HepG2 (cell line): ENCODE data around the gene APCDD1L. TPM values are rescaled to one million over a fixed set of nuclear protein-coding genes. Genes with fewer than 3 reads are reported as not detected.

Experiments
- ATAC-seq: fragments of 200-7000 bp; cut with Tn5 transposase; 3 replicates; pipeline ENCODE4 v1.9.1; 2020; ENCODE audit warnings: mild to moderate bottlenecking, moderate library complexity
- BruUV-seq: library from RNA; stranded (reverse); fragments of 400-500 nt; replicated peaks from 2 replicates; lab custom pipeline; 2021; lab: Mats Ljungman, UMichigan
- CTCF ChIA-PET: fragments of 300-600 bp; formaldehyde crosslinking; extraction: SDS; loops from one replicate; lab custom pipeline; 2021; ENCODE audit warnings: low total read pairs, inconsistent platforms, low intra/inter-chr PET ratio; lab: Yijun Ruan, JAX
- POLR2A ChIA-PET: fragments of 350-600 bp; sonication (Branson Sonifier 250); formaldehyde crosslinking; loops from one replicate; lab custom pipeline; 2020; ENCODE audit warnings: antibody characterized with exemption, inconsistent platforms; lab: Yijun Ruan, JAX
- DNase-seq: peaks from one replicate; pipeline ENCODE4 v3.0.0-alpha.2; 2015; ENCODE audit warnings: low spot score
- FAIRE-seq: peaks from 3 replicates; lab custom pipeline; 2011; peaks lifted over from hg19 to GRCh38; lab: Jason Lieb, UNC
- H2AFZ ChIP-seq: one replicate; pipeline ENCODE4 v1.6.1; 2011; ENCODE audit warnings: low read length, inconsistent platforms
- H3K27ac ChIP-seq: fragments of 300-600 bp; 3 replicates; pipeline ENCODE4 v1.8.0; 2011; ENCODE audit warnings: mixed run types, mild to moderate bottlenecking, mixed read lengths, low read length, inconsistent platforms; ENCODE audit not compliant: insufficient read depth; ENCODE audit errors: extremely low read length
- H3K27me3 ChIP-seq, 2 experiments: fragments of 200-600 bp in 1 of 2; 2 replicates in 1 of 2; 3 replicates in 1 of 2; pipeline versions ENCODE4 v1.6.0 to v1.8.0; 2011; ENCODE audit warnings: low read length in 2 of 2, mild to moderate bottlenecking in 2 of 2, moderate library complexity in 2 of 2, inconsistent platforms in 1 of 2; ENCODE audit not compliant: insufficient read depth in 2 of 2, control insufficient read depth in 1 of 2
- H3K36me3 ChIP-seq, 2 experiments: fragments of 200-600 bp in 1 of 2; replicated peaks in 1 of 2; 2 replicates in 1 of 2; 3 replicates in 1 of 2; pipeline versions ENCODE4 v1.5.1 to v1.8.0; 2011; ENCODE audit warnings: low read length in 2 of 2, inconsistent platforms in 1 of 2; ENCODE audit not compliant: insufficient read depth in 2 of 2, control insufficient read depth in 1 of 2
- H3K4me1 ChIP-seq: 2 replicates; pipeline ENCODE4 v1.5.1; 2012; ENCODE audit warnings: low read length, inconsistent platforms; ENCODE audit not compliant: insufficient read depth
- H3K4me2 ChIP-seq: 2 replicates; pipeline ENCODE4 v1.6.0; 2011; ENCODE audit warnings: low read depth, low read length, inconsistent platforms
- H3K4me3 ChIP-seq, 3 experiments: fragments of 200-600 bp in 1 of 3; sonication (generic), shearing (Covaris generic) in 1 of 3; replicated peaks in 1 of 3; 2 replicates each; pipeline ENCODE4 v1.5.1; 2011 to 2016; ENCODE audit warnings: low read length in 3 of 3, inconsistent platforms in 2 of 3, low read depth in 2 of 3, mild to moderate bottlenecking in 2 of 3, control low read depth in 1 of 3, mixed read lengths in 1 of 3; ENCODE audit not compliant: insufficient read depth in 1 of 3
- H3K79me2 ChIP-seq: one replicate; pipeline ENCODE4 v1.6.1; 2011; ENCODE audit warnings: low read length, inconsistent platforms; ENCODE audit not compliant: insufficient read depth
- H3K9ac ChIP-seq: 2 replicates; pipeline ENCODE4 v1.6.0; 2011; ENCODE audit warnings: mild to moderate bottlenecking, low read depth, low read length, inconsistent platforms; ENCODE audit not compliant: insufficient read depth
- H3K9me3 ChIP-seq: 2 replicates; pipeline ENCODE4 v1.5.1; 2012; ENCODE audit warnings: mild to moderate bottlenecking, low read length
- H4K20me1 ChIP-seq: 2 replicates; pipeline ENCODE4 v1.6.0; 2011; ENCODE audit warnings: inconsistent platforms, mild to moderate bottlenecking, low read length, moderate library complexity; ENCODE audit not compliant: insufficient read depth
- ZMAT3 ChIP-seq: sonication (generic); formaldehyde crosslinking; conservative IDR thresholded peaks from 2 replicates; pipeline ENCODE4 v1.7.0; 2021; ENCODE audit warnings: missing genetic modification reagents
- ZNF143 ChIP-seq: sonication (generic); formaldehyde crosslinking; IDR thresholded peaks from 2 replicates; pipeline ENCODE4 v1.4.0; 2020; ENCODE audit warnings: missing genetic modification reagents
- WGBS: methylation state at CpG from one replicate; pipeline ENCODE4 v1.1.6; 2017; ENCODE audit warnings: low lambda C conversion rate; 5-methylcytosine and 5-hydroxymethylcytosine counted together
- in situ Hi-C: cut with HindIII; loops from 2 replicates; pipeline ENCODE4 v1.10.0; 2017; ENCODE audit warnings: low pct_unique_long_range_greater_than_20kb; ENCODE audit not compliant: extremely low pct_ligation_motif_present
- intact Hi-C: fragments of 100-400 bp; cut with micrococcal nuclease; formaldehyde crosslinking; loops from one replicate; pipeline ENCODE4 v1.10.0; 2022; ENCODE audit not compliant: unreplicated experiment
- polyA plus RNA-seq, 8 experiments: library from polyadenylated mRNA; depleted of rRNA in 3 of 8; stranded (reverse) in 7 of 8; unstranded in 1 of 8; fragments of >200 nt; fragmentation: Illumina TruSeq in 4 of 8; extraction: Trizol in 4 of 8; gene quantifications; 2 replicates each; pipeline versions ENCODE4 v1.2.1 to v1.2.3, GENCODE V29; 2011 to 2016; ENCODE audit warnings: low read depth in 4 of 8, missing spikeins in 1 of 8, mixed read lengths in 1 of 8; ENCODE audit not compliant: insufficient read depth in 1 of 8
- total RNA-seq, 5 experiments: library from RNA; depleted of rRNA; stranded (reverse); fragments of >200 nt; fragmentation: Illumina TruSeq; extraction: Trizol; gene quantifications; 2 replicates each; pipeline ENCODE4 v1.2.3, GENCODE V29; 2016; ENCODE audit warnings: low read depth in 1 of 5
- TF ChIP-seq, protein P1 (sequence below): sonication (generic); formaldehyde crosslinking; IDR thresholded peaks from 2 replicates; pipeline ENCODE4 v1.5.0; 2020; ENCODE audit warnings: mild to moderate bottlenecking, missing genetic modification reagents, moderate library complexity

Gene APCDD1L
- total and polyA plus RNA-seq, 2 of the 13 experiments (the other 11 are each of a cell fraction or from before 2014, with no cell fraction given) = not detected

DNA sequence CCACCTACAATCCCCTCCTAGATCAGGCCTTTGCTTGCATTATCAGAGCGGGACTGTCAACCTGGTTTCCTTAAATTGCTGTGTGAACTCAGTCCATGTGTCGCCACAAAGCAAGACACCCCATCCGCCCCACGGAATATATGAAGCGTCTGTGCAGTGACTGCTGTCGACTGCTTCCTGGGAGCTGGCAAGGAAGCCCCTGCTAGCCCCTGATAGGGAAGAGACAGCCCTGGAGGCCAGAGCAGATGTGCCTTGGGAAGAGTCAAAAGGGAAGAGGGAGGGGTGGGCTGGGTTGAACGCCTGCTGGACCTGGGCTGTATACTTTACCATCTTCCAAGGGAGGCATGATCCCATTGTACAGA lies 44.1 kb upstream of the APCDD1L start:
- intact Hi-C loops = no loop called here
- Histone ChIP-seq H3K9me3 (no peaks in the 10 kb centered on the region), H4K20me1 (no peaks in the 10 kb centered on the region), H3K9ac (no peak overlapping the region), H3K27me3 (peaks cover 5 to 57% of the 10 kb centered on the region in 2 experiments; a peak in 4 of 5 replicates), H2AFZ (no peak overlapping the region), H3K27ac (no peak overlapping the region), H3K4me3 (no peak overlapping the region), H3K4me1 (no peaks in the 10 kb centered on the region), H3K4me2 (no peak overlapping the region), H3K79me2 (no peaks in the 10 kb centered on the region), H3K36me3 (no peaks in the 10 kb centered on the region)
- WGBS = 47% methylated on average over 7 of the region's 7 CpGs
- POLR2A ChIA-PET = no interaction called here
- CTCF ChIA-PET = no interaction called here
- DNase-seq = no peak
- BruUV-seq = no TSS peak
- no peak for TF ChIP-seq ZMAT3 (CRISPR knock-in tag)
- no peak for ATAC-seq
- no peak for FAIRE-seq
- in situ Hi-C loops = no loop called here

- BruUV-seq = no TSS peak
- H3K79me2 ChIP-seq = no peaks in the 10 kb centered on the region
- H4K20me1 ChIP-seq = no peaks in the 10 kb centered on the region
- peak; percentile 71 for ATAC-seq
- in situ Hi-C loops (no loop called here), intact Hi-C loops (no loop called here)
- H3K4me3 ChIP-seq = no peak overlapping the region
- H3K36me3 ChIP-seq = no peaks in the 10 kb centered on the region
- no peak for DNase-seq
- no peak overlapping the region for H3K9ac ChIP-seq
- WGBS = 15% methylated on average over 19 of the region's 19 CpGs
- no peak overlapping the region for H2AFZ ChIP-seq
- CTCF ChIA-PET = no interaction called here
- TF ChIP-seq ZNF143 = no peak
- TF ChIP-seq, protein P1, sequence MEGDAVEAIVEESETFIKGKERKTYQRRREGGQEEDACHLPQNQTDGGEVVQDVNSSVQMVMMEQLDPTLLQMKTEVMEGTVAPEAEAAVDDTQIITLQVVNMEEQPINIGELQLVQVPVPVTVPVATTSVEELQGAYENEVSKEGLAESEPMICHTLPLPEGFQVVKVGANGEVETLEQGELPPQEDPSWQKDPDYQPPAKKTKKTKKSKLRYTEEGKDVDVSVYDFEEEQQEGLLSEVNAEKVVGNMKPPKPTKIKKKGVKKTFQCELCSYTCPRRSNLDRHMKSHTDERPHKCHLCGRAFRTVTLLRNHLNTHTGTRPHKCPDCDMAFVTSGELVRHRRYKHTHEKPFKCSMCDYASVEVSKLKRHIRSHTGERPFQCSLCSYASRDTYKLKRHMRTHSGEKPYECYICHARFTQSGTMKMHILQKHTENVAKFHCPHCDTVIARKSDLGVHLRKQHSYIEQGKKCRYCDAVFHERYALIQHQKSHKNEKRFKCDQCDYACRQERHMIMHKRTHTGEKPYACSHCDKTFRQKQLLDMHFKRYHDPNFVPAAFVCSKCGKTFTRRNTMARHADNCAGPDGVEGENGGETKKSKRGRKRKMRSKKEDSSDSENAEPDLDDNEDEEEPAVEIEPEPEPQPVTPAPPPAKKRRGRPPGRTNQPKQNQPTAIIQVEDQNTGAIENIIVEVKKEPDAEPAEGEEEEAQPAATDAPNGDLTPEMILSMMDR = peak; percentile 3; the same call in 1 of the 2 replicates
- peaks cover 5 to 61% of the 10 kb centered on the region in 2 experiments; a peak in 4 of 5 replicates for H3K27me3 ChIP-seq
- FAIRE-seq = no peak
- no peaks in the 10 kb centered on the region for H3K9me3 ChIP-seq
- H3K27ac ChIP-seq = no peak overlapping the region
- no peaks in the 10 kb centered on the region for H3K4me1 ChIP-seq
- POLR2A ChIA-PET = no interaction called here
- H3K4me2 ChIP-seq = no peak overlapping the region
Measured at GRCh38 chr20:58558486-58559367, 43.5 kb upstream of the APCDD1L start.
